HG03432 (cell line): ENCODE results near the gene DCTN2.
"Not testable (repeated sequence)": the region's sequence is repeated elsewhere in the genome, so short reads cannot be mapped to it uniquely, and the experiment has no call there.

Source experiments
- ATAC-seq: cut with Tn5 transposase; IDR thresholded peaks from one replicate; pipeline ENCODE4 v1.9.1; 2021; ENCODE audit warnings: mild to moderate bottlenecking, moderate library complexity; ENCODE audit not compliant: unreplicated experiment

The DCTN2 gene

DNA sequence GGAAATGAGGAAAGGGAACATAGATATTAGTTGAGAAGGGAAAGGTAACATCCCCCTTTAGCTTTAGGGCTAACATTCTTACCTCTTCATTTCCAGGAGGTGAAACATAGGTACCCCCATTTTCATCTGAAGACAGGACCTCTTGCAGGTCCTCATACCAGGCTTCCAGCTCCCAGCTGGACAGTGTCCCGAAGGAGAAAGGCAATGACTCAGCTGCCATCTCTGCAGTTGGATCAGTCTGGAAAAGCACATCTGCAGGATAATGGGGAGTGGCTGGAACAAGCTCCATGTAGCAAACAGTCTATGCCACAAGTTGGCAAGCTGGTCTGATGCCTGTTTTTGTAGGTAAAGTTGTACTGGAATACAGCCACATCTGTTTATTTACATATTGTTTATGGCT lies 29.8 kb downstream of the DCTN2 start:
- no peak for ATAC-seq

DNA sequence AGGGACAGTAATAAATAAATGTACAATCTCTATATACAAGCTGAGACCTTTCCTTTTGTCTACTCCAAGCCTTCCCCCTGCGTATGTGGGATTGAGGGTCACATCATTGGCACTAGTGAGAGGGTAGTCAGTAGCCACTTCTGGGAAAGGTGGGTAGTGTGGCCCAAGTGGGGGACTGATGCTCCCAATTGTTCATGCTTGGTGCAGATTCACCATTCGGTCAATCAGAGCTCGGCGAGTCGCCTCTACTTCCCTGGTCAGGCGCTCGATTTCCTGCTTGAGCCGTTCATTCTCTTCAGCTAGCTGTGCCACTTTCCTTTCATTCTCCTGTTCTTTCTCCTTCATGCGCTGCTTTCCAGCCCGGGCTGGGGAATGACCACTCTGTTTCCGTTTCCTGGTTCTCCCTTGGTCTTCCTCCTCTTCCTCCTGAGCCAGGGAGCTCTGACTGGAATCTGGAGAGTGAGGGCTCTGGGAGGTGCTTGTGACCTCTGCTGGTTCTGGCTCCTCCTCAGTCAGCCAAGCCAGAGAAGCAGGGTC lies 30.3 kb downstream of the DCTN2 start:
- no peak for ATAC-seq

DNA sequence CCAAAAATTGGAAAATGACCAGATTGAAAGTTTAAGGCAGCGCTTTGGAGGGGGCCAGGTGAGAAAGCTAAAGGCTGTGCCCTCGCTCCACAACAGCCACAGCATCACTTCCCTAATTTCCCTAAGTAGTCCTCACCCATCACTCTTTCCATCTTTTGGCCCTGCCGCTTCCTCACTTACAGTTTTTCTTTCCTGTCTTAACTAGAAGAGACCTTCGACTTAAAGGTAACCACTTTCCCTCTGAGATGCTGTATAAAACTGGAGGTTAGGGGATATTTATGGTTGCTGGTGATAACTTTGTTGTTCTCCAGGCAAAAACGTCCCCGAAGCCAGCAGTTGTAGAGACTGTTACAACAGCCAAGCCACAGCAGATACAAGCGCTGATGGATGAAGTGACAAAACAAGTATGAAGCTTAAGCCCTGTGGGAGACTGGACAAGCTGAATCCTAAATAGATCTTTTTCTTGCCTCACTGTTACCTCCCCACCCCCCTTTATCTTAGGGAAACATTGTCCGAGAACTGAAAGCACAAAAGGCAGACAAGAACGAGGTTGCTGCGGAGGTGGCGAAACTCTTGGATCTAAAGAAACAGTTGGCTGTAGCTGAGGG lies 31.0 kb downstream of the DCTN2 start:
- no peak for ATAC-seq

DNA sequence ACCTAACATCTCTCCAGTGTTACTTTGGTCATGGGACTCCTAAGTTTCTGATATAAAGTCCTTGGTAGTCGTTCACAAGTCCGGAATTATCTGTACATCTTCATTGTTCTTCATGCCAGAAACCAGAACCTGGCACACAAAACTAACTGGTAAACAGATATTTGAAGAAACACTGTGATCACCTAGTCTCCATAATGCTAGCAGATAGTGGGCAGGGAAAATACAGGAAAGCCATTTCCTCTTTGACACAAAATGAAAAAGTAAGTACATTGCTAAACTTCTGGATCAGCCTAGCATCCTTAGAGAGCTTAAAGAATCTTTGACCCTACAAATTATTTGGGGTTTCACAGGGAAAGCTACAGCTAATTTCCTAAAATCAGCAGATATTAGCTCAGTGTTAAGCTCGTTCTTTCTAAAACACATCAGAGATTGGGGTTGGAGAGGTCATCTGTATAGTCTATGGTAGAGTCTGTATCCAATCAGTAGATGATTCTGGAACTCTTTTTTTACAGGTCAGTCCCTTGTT lies 31.5 kb downstream of the DCTN2 start:
- ATAC-seq, result no peak

GRCh38 chr12:57514720-57515407 lies 32.1 kb downstream of the DCTN2 start:
- no peak for ATAC-seq

DNA sequence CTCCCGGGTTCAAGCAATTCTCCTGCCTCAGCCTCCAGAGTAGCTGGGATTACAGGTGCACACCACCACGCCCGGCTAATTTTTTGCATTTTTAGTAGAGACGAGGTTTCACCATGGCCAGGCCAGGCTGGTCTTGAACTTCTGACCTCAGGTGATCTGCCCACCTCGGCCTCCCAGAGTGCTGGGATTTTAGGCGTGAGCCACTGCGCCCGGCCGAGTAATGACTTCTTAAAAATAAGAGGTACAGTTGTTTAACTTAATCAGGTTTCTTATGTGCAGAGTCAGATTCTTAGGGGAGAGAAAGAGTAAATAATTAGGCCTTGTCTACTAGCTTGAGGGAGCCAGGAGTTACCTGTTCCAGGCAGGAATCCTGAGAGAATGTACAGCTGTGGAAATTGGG lies 32.7 kb downstream of the DCTN2 start:
- not testable (repeated sequence) for ATAC-seq

- not testable (repeated sequence) for ATAC-seq
These were observed 33.3 kb downstream of the DCTN2 start for GRCh38 chr12:57513677-57514076.

- ATAC-seq, result no peak
These were observed 33.7 kb downstream of the DCTN2 start for GRCh38 chr12:57513266-57513665.

- ATAC-seq, result no peak
These were observed 34.3 kb downstream of the DCTN2 start for GRCh38 chr12:57512665-57513064.

DNA sequence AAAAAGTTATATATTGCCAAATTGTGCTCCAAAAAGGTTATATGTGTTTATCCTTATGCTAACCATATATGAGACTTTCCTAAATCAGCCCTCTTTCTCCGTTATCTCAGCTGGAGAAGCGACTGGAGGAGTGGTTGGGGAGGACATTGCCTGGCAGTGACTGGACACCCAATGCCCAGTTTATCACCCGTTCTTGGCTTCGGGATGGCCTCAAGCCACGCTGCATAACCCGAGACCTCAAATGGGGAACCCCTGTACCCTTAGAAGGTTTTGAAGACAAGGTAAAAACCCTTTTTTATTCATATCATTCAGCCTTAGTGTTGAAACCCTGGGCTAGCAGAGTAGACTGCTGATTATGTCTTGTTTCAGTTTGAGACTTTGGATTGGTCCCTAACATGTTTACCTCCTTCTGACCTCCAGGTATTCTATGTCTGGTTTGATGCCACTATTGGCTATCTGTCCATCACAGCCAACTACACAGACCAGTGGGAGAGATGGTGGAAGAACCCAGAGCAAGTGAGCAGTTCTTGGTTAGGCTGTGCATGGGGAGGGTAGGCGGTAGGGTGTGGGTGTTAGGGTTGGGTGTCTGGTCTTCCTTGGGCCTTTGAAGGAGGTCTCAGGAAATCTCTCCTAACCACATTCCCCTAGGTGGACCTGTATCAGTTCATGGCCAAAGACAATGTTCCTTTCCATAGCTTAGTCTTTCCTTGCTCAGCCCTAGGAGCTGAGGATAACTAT lies 35.2 kb downstream of the DCTN2 start:
- no peak for ATAC-seq

- no peak for ATAC-seq
These were observed 35.8 kb downstream of the DCTN2 start for GRCh38 chr12:57511161-57511560.

DNA sequence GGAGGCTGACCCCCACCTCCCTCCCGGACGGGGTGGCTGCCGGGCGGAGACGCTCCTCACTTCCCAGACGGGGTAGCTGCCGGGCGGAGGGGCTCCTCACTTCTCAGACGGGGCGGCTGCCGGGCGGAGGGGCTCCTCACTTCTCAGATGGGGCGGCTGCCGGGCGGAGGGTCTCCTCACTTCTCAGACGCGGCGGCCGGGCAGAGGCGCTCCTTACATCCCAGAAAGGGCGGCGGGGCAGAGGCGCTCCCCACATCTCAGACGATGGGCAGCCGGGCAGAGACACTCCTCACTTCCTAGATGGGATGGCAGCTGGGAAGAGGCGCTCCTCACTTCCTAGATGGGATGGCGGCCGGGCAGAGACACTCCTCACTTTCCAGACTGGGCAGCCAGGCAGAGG lies 39.2 kb downstream of the DCTN2 start:
- not testable (repeated sequence) for ATAC-seq

GRCh38 chr12:57506541-57506940 lies 40.5 kb downstream of the DCTN2 start:
- ATAC-seq, result not testable (repeated sequence)

- not testable (repeated sequence) for ATAC-seq
These were observed 44.6 kb downstream of the DCTN2 start for GRCh38 chr12:57502311-57502969.

GRCh38 chr12:57500213-57500612 lies 46.8 kb downstream of the DCTN2 start:
- ATAC-seq, result no peak

DNA sequence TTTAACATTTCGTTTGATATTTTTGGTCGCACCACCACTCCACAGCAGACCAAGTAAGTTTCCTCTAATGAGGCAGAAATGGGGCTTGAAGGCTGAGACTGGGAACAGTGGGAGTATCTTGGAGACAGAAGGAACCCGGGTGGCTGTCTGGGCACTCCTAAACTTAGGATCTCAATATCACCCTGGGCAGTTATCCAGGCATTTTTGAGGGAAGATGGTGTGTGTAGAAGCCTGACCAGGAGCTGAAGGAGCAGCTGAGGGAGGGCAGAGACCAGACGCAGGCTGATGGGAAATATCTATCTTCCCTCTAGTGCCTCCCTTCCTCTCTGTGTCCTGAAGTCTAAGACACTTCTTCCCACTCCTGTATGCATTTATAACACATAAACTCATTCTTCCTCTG lies 48.4 kb downstream of the DCTN2 start:
- no peak for ATAC-seq

DNA sequence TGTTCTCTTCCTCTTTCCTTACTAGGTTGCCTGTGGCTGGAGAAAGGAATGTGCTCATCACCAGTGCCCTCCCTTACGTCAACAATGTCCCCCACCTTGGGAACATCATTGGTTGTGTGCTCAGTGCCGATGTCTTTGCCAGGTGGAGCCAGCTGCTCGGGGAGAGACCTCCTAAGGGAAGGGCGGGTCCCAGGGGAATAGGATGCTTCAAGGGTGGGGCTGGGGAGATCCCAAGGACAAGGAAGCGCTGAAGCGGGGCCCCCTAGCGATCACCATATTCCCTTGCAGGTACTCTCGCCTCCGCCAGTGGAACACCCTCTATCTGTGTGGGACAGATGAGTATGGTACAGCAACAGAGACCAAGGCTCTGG lies 48.9 kb downstream of the DCTN2 start:
- ATAC-seq, result no peak

DNA sequence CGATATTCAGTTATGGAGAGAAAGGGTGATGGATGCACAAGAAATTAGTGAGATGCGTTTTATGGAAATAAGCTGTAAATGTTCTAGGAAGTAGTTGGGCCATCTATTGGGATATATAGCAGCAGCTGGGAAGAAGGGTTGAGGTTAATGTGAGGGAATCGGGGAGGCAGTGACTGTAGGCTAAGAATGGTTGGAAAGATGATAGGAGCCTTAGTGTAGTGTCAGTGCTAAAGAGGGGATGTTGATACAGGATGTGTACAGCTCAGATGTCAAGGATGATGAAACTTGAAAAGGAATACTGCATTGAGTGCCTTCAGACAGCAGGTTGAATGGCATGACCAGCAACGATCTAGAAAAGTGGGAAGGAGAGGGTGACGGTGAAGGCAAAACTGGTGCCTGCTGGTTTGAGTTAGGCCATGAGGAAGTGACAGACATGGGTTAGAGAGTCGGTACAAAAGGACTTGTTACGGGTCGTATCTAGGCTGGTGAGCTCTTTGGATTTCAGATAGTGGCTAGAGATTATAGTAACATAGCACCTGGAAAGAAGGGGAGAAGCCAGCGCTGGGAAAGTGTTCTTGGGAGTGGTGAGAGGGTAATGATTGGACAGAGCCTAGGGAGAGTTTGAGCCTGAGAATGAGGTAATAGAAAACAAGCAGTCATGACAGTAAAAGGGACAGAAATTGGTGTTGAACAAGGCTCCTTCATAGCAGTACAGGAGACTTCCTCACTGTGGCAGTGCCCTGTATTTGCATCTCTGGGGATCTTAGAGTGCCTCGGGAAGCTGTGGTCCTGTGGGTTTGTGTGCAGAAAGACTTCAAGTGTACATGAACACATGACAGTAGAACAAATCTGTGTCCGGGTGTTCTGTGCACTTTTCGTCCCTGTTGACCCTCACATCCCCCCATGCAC lies 49.5 kb downstream of the DCTN2 start:
- no peak for ATAC-seq

DNA sequence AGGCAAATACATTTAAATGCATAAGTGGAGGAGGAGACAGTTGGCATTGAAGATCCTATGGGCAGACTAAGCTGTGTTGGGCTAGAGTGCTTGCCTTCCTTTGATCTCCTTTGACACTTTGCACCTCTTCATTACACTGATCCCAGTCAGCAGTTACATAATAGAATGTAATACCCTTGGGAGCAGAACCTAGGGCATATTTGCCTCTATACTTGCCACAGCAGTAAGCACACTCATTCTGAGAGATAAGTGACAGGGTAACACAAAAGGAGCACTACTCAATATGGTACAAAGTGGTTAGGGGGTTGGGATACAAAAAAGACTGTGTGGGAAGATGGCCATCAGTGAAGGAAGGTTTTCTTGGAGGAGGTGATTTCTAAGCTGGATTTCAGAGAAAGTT lies 50.2 kb downstream of the DCTN2 start:
- no peak for ATAC-seq

DNA sequence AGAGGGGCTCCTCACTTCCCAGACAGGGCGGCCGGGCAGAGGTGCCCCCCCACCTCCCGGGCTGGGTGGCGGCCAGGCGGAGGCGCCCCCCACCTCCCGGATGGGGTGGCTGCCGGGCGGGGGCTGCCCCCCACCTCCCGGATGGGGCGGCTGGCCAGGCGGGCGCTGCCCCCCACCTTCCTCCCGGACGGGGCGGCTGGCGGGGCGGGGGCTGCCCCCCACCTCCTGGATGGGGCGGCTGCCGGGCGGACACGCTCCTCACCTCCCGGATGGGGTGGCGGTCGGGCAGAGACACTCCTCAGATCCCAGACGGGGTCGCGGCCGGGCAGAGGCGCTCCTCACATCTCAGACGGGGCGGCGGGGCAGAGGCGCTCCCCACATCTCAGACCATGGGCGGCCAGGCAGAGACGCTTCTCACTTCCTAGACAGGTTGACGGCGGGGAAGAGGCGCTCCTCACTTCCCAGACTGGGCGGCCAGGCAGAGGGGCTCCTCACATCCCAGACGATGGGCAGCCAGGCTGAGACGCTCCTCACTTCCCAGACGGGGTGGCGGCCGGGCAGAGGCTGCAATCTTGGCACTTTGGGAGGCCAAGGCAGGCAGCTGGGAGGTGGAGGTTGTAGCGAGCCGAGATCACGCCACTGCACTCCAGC lies 51.8 kb downstream of the DCTN2 start:
- ATAC-seq, result not testable (repeated sequence)
